Common myeloid progenitor, CD34-positive (primary cell): Measurements from ENCODE around the gene UGT1A3.
A peak's percentile ranks its signal among the peaks of the same experiment; 100 is the strongest.

Experiments
- CTCF ChIA-PET: fragments of 350-600 bp; sonication (Branson Sonifier 250); formaldehyde crosslinking; loops from one replicate; lab custom pipeline; 2021; ENCODE audit warnings: antibody characterized with exemption; lab: Charles Lee
- POLR2A ChIA-PET: fragments of 350-600 bp; sonication (Branson Sonifier 250); formaldehyde crosslinking; loops from one replicate; lab custom pipeline; 2021; ENCODE audit warnings: antibody characterized with exemption; lab: Charles Lee
- DNase-seq, 3 donors: peaks; one replicate each; pipeline versions ENCODE4 v3.0.0 to v3.0.0-alpha.2; 2013
- H3K27ac ChIP-seq, 2 experiments: 1 replicate in 1 of 2; 2 replicates in 1 of 2; pipeline ENCODE4 v1.7.0; 2013; ENCODE audit warnings: inconsistent platforms in 2 of 2, low read length in 2 of 2, mild to moderate bottlenecking in 2 of 2, low read depth in 1 of 2, moderate library complexity in 1 of 2; ENCODE audit not compliant: severe bottlenecking in 2 of 2, insufficient read depth in 1 of 2, poor library complexity in 1 of 2
- H3K27me3 ChIP-seq, 5 experiments: replicated peaks in 2 of 5; 1 replicate in 3 of 5; 2 replicates in 2 of 5; pipeline versions ENCODE4 v1.6.1 to v1.7.0; 2013; ENCODE audit warnings: low read length in 4 of 5, mild to moderate bottlenecking in 2 of 5, moderate library complexity in 2 of 5, inconsistent platforms in 1 of 5; ENCODE audit not compliant: insufficient read depth in 5 of 5, control insufficient read depth in 4 of 5
- H3K36me3 ChIP-seq, 4 experiments: 1 replicate in 2 of 4; 2 replicates in 2 of 4; pipeline versions ENCODE4 v1.6.1 to v1.7.0; 2013; ENCODE audit warnings: low read length in 3 of 4, control low read depth in 1 of 4, mild to moderate bottlenecking in 1 of 4; ENCODE audit not compliant: control insufficient read depth in 4 of 4, insufficient read depth in 4 of 4
- H3K4me1 ChIP-seq, 4 experiments: 1 replicate in 3 of 4; 2 replicates in 1 of 4; pipeline versions ENCODE4 v1.6.1 to v1.7.1; 2013; ENCODE audit warnings: low read length in 3 of 4, mild to moderate bottlenecking in 3 of 4, control low read depth in 1 of 4, inconsistent platforms in 1 of 4, moderate library complexity in 1 of 4; ENCODE audit not compliant: control insufficient read depth in 4 of 4, insufficient read depth in 4 of 4; ENCODE audit errors: control extremely low read depth in 1 of 4
- H3K4me3 ChIP-seq, 7 experiments: 1 replicate in 4 of 7; 2 replicates in 3 of 7; pipeline versions ENCODE4 v1.5.1 to v1.7.0; 2013; ENCODE audit warnings: mild to moderate bottlenecking in 7 of 7, low read length in 6 of 7, moderate library complexity in 6 of 7, inconsistent platforms in 2 of 7, low read depth in 2 of 7, control low read depth in 1 of 7; ENCODE audit not compliant: insufficient read depth in 4 of 7, control insufficient read depth in 1 of 7; ENCODE audit errors: extremely low read depth in 1 of 7
- H3K9me3 ChIP-seq, 5 experiments: 1 replicate in 4 of 5; 2 replicates in 1 of 5; pipeline versions ENCODE4 v1.6.1 to v1.7.1; 2013; ENCODE audit warnings: low read length in 4 of 5, mild to moderate bottlenecking in 2 of 5, inconsistent platforms in 1 of 5, low read depth in 1 of 5, moderate library complexity in 1 of 5; ENCODE audit not compliant: control insufficient read depth in 4 of 5, insufficient read depth in 2 of 5; ENCODE audit errors: control extremely low read depth in 1 of 5
- WGBS: methylation state at CpG from one replicate; pipeline ENCODE4 v1.1.5; 2013; ENCODE audit not compliant: insufficient coverage; 5-methylcytosine and 5-hydroxymethylcytosine counted together

Gene UGT1A3

DNA sequence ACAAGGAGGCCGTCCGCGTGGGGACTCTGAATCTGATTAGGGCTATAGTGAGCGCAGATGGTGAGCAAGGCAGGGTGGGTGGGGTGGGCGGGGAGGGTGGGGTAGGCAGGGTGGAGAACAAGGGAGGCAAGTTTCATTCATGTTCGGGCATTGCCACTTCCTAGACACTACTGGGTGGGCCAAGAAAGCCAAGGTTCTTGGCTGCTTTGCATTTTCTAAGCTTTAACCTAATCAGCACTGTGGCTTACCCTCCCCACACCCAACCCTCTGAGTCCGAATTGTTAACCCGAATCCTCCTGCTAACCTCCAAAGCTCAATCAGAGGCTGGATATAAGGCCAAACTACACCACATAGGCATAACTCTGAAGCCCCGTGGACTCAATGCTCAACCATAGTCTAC lies 67.4 kb downstream of the UGT1A3 start:
- H3K4me3 ChIP-seq = no peak overlapping the region
- DNase-seq = no peak
- H3K9me3 ChIP-seq = no peaks in the 10 kb centered on the region
- H3K4me1 ChIP-seq = no peaks in the 10 kb centered on the region
- H3K27me3 ChIP-seq = peaks cover 0 to 4% (median 0%) of the 10 kb centered on the region in 5 experiments
- H3K27ac ChIP-seq = no peak overlapping the region
- ChIA-PET POLR2A (no interaction called here), CTCF (no interaction called here)
- 97% methylated on average over 6 of the region's 9 CpGs for WGBS
- H3K36me3 ChIP-seq = no peaks in the 10 kb centered on the region

- no peaks in the 10 kb centered on the region for H3K4me1 ChIP-seq
- ChIA-PET CTCF (no interaction called here), POLR2A (no interaction called here)
- DNase-seq = no peak
- H3K9me3 ChIP-seq = no peaks in the 10 kb centered on the region
- no peak overlapping the region for H3K4me3 ChIP-seq
- 90% methylated on average over 12 of the region's 14 CpGs for WGBS
- H3K27ac ChIP-seq = no peak overlapping the region
- H3K27me3 ChIP-seq = peaks cover 0 to 2% (median 0%) of the 10 kb centered on the region in 5 experiments
- no peaks in the 10 kb centered on the region for H3K36me3 ChIP-seq
Observed at GRCh38 chr2:233798335-233799086, 69.7 kb downstream of the UGT1A3 start.

DNA sequence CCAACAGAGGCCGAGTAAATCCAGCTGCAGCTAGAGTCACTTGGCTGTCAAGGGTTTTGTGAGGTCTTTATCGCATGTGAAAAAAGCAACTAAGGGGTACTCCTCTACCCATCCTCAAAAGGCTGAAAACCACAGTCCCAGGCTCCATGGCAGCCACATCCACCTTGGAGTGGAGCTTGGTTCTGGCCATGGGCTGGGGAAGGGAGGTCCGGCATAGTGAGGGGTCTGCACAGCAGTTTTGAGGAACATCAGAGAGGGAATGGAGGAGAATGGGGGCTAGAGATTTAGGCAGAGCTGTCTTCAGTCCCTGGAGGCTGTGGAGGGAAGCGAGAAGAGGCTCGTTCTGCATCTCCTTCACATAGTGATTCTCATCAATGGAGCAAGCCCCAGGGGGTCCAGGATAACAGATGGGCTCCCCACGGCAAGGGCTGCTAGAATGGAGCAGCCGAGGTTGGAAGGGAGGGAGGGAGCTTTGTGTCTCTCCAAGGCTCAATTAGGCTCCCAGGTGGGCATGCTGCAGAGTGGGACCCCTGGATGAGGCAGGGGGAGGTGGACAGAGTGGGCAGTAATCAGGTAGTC lies 70.3 kb downstream of the UGT1A3 start:
- Histone ChIP-seq H3K4me1 (no peaks in the 10 kb centered on the region), H3K36me3 (no peaks in the 10 kb centered on the region), H3K27me3 (peaks cover 0 to 2% (median 0%) of the 10 kb centered on the region in 5 experiments), H3K9me3 (no peaks in the 10 kb centered on the region), H3K4me3 (no peak overlapping the region), H3K27ac (no peak overlapping the region)
- CTCF ChIA-PET = no interaction called here
- no CpG with 5 or more reads among the region's 7 CpGs for WGBS
- DNase-seq = no peak
- POLR2A ChIA-PET = no interaction called here

- H3K27ac ChIP-seq = no peak overlapping the region
- no peak for DNase-seq
- no peaks in the 10 kb centered on the region for H3K36me3 ChIP-seq
- no peaks in the 10 kb centered on the region for H3K9me3 ChIP-seq
- H3K4me1 ChIP-seq = no peaks in the 10 kb centered on the region
- POLR2A ChIA-PET = no interaction called here
- WGBS = 70% methylated on average over 5 of the region's 5 CpGs
- CTCF ChIA-PET = no interaction called here
- H3K27me3 ChIP-seq = peaks cover 0 to 6% (median 0%) of the 10 kb centered on the region in 5 experiments
- H3K4me3 ChIP-seq = no peak overlapping the region
Observed at GRCh38 chr2:233799716-233800115, 70.9 kb downstream of the UGT1A3 start.

DNA sequence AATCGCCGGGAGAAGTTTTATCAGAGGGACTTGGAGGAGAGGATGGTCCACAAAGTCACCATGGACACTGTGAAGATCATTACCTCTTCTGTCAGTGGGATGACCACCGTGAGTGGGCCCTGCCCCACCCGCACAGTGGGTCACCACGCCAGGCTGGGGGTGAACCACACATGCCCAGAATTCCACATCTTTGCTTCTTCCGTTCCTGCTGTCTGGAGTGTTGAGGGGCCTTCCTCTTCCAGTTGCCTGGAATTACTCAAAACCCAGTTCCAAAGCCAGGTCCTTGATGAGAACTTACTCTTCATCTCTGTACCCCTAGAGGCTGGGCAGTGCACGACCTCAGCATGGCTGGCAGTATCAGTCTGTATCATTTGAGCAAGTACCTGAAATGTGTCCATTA lies 71.4 kb downstream of the UGT1A3 start:
- Histone ChIP-seq H3K4me1 (no peaks in the 10 kb centered on the region), H3K4me3 (no peak overlapping the region), H3K27ac (no peak overlapping the region), H3K9me3 (no peaks in the 10 kb centered on the region), H3K36me3 (no peaks in the 10 kb centered on the region), H3K27me3 (peaks cover 0 to 6% (median 2%) of the 10 kb centered on the region in 5 experiments)
- ChIA-PET POLR2A (no interaction called here), CTCF (no interaction called here)
- 95% methylated on average over 7 of the region's 7 CpGs for WGBS
- DNase-seq = no peak

DNA sequence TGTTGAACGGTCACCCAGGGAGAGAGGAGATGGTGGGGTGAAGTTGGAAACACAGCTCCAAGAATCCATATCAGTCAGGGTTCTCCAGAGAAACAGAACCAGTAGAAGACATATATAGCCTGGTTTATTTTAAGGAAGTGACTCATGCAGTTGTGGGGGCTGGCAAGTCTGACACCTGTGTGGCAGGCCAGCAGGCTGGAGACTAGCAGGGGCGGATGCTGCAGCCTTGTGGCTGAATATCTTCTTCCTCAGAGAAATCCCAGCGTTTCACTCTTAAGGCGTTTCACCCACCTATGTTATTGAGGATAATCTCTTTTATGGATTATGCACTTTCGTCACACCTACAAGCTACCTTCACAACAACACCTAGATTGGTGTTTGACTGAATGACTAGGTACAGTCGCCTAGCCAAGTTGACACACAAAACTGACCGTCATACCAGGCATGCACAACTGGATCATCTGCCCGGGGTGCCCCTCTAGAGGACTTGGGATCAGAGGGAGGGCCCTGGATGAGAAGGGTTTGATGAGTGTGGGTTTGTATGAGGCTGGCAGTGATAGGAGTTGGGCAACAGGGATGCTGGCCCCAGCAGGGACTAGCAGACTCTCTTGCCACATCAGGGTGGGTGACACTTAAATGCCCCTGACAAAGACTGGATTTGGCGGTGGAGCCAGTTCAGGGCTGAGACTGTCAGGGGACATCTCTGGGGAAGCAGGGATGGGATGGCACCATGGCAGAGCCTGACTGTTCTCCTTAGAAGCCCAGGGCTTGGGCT lies 72.7 kb downstream of the UGT1A3 start:
- Histone ChIP-seq H3K27ac (no peak overlapping the region), H3K9me3 (no peaks in the 10 kb centered on the region), H3K4me3 (no peak overlapping the region), H3K27me3 (peaks cover 0 to 6% (median 2%) of the 10 kb centered on the region in 5 experiments), H3K36me3 (no peaks in the 10 kb centered on the region), H3K4me1 (no peaks in the 10 kb centered on the region)
- peak; percentile 2 to 47 (median 34) for DNase-seq
- POLR2A ChIA-PET = no interaction called here
- CTCF ChIA-PET = no interaction called here
- WGBS = 75% methylated on average over 4 of the region's 9 CpGs
